GM21381 (cell line): Measurements from ENCODE around the gene LSAMP.
A peak's percentile ranks its signal among the peaks of the same experiment; 100 is the strongest.

Experiments used
- ATAC-seq: cut with Tn5 transposase; IDR thresholded peaks from one replicate; pipeline ENCODE4 v1.9.1; 2021; ENCODE audit warnings: mild to moderate bottlenecking, moderate library complexity; ENCODE audit not compliant: unreplicated experiment

LSAMP gene

GRCh38 chr3:115982629-115983028 is 462.7 kb downstream of the LSAMP start:
- ATAC-seq = no peak

- no peak for ATAC-seq
Measured at GRCh38 chr3:115982108-115982507, 463.2 kb downstream of the LSAMP start.

DNA sequence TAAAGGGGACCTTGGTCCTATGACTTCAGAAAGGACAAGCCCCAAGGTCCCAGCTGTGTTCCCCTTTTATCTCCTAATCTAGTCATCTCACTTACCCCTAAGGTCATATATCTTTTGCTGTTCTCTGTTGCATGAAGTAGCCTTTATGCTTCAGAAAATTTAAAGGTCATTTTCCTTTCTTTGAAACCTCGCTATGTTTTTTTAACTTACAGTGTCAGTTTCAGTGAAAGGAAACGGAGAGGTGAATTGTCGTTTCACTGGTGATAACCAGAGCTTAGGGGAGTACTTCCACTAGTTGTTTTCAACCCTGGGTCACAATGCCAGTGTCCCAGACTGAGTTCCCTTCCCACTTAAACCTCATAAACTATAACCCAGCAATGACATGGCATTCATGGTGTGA is 464.6 kb downstream of the LSAMP start:
- ATAC-seq = no peak

GRCh38 chr3:115977866-115978265 is 467.4 kb downstream of the LSAMP start:
- ATAC-seq = no peak

DNA sequence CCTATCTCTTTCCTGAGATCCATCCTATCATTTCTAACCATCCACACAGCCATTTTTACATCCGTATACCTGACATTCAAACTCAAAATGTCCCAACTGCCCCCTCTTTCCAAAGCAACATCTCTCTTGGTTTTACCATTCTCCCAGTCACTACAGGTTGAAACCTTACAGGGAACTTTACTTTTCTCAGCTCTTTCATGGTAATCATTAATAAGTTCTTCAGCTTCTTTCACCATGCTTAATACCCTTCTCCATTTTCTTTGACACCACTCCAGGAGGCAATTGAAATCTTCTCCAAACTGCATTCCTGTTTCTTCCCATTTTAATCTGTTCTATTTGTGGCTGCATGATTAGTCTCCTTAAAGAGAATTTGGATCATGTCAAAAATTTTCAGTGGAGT is 469.5 kb downstream of the LSAMP start:
- no peak for ATAC-seq

DNA sequence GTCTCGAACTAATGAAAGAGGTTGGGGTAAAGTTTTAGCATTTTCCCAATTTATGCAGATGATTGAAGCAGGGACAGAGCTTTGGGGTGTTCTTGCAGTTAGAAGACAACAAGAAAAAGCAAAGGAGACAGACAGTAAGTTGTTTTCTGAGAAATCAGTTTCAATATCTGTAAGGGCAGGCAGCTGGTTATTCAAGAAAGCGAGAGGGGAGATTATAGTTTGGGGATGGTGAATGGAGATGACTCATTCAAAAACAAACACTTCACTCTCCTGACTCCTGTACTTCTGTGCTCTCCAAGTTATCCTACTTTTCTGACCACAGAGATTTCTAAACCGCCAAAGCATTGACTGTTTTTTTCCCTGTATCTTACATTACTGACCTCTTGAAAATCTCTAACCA is 469.9 kb downstream of the LSAMP start:
- peak; percentile 68 for ATAC-seq

GRCh38 chr3:115974940-115975339 is 470.3 kb downstream of the LSAMP start:
- no peak for ATAC-seq

GRCh38 chr3:115968871-115969270 is 476.4 kb downstream of the LSAMP start:
- ATAC-seq = no peak

GRCh38 chr3:115961380-115961779 is 483.9 kb downstream of the LSAMP start:
- ATAC-seq = no peak

DNA sequence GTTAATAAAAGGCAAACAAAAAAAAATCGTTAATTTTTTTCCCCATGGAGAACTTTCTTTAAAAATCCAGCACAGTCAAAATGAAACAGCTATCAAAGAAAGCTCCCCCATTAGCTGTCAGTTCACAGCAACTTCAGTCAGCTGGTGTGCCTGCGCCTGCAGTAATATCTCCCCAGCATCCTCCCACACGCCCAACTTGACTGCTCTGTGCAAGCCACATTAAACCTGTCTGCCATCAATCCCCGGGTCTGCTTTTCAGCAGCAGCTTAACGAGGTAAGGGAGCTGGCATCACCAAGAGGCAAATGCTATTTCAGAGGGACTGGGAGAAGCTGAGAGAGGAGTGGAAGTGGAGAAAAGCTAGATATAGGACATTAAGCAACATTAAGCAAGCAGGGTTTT is 484.5 kb downstream of the LSAMP start:
- no peak for ATAC-seq

GRCh38 chr3:115958526-115958925 is 486.8 kb downstream of the LSAMP start:
- ATAC-seq = no peak

DNA sequence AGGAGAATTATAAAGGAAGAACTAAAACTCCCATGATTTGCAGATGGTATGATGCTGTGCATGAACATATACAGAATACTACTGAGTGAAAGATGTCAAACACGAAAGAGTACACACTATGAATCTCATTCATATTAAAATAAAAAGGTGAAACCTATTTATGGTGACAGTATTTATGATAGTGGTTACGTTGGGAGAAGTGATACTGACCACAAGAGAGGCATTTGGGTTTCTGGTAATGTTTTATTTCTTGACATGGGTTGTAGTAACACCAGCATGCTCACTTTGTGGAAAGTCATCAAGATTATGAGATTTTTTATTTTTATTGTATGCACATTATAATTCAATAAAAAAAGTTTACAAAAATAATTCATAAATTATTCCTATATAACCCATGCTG is 498.0 kb downstream of the LSAMP start:
- no peak for ATAC-seq

DNA sequence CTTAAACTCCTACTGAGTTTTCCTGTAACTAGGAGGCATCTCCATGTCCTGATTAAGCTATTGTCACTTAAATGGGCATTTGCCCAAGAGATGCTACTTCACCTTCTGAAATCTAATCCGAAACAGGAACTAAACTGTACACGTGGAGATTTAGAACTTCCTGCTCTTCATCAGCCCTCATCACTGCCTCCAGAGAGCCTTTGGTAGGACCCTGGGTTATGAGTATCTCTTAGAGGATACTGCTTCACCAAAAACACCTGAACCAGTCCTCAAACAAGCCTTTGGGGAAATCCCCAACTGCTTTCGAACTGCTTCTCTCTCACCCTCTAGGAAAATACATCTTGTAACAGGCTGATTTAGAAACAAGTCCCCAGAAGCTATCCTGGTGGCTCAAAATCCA is 501.7 kb downstream of the LSAMP start:
- ATAC-seq = no peak

DNA sequence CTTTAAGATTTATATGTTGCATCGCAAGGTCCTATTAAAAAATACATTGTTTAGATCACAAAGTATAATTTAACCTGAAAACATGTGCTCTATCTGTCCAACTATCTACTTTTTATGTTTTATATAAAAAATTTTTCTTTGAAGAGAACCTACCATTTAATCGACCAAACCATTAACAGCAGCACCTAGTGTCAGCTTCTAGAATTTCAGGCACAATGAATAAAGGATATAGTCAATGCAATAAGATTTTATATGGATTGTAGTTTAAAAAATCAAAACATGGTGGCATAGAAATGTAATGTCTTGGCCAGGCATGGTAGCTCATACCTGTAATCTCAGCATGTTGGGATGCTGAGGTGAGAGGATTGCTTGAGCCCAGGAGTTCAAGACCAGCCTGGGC is 508.2 kb downstream of the LSAMP start:
- ATAC-seq = no peak

GRCh38 chr3:115932807-115933206 is 512.5 kb downstream of the LSAMP start:
- no peak for ATAC-seq

DNA sequence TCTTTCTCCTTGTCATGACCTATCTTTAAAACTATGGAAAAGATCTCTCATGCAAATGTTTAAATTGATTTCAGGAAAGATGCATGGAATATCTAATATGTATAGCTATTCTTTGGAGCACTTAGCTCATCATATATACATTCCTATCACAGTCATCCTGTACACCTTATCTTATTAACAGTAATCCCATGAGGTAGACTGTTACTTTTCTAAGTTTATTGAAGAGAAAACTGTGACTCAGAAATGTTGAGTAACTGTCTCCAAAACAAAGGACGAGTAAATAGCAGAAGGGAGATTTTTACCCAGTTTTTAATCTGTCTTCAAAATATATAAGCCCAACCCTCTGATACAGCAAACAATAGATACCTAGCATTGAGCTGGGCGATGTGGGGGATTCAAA is 513.7 kb downstream of the LSAMP start:
- no peak for ATAC-seq

DNA sequence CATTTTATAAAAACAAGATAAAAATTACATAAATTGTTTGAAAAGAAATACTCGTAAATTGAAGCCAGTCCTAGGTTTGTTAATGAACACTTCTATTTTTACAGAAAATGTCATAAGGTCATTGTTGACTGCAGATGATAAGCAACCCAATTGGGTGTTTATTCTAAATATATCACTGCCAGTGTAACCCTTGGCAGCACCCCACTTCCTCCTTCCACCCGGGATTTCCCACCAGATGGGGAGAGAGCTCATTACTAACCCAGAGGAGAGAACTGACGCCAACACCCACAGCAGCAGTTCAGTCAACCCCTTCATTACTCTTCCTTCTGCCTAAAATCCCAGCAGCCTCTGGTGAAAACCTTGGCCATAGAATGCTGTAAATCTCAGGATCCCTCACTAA is 514.4 kb downstream of the LSAMP start:
- no peak for ATAC-seq

- no peak for ATAC-seq
Measured at GRCh38 chr3:115930168-115930567, 515.1 kb downstream of the LSAMP start.

DNA sequence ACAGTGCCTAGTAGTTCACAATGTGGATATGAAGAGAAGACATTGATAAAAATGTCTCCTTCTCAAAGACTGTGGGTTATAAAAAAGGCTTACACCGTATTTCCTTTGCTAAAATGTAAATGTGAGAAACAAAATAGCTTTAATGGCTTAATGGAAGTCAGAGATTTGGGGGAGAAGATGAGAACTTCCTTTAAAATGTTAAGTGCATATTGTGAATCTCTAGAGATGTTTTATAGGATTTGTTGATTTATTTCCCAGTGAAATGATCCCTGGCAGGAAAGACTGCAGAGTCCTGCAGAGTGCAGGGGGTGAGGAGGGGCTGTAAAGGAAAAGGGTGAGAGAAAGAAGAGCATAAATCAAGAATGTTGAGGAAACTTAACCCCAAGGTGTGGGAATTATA is 516.9 kb downstream of the LSAMP start:
- no peak for ATAC-seq

DNA sequence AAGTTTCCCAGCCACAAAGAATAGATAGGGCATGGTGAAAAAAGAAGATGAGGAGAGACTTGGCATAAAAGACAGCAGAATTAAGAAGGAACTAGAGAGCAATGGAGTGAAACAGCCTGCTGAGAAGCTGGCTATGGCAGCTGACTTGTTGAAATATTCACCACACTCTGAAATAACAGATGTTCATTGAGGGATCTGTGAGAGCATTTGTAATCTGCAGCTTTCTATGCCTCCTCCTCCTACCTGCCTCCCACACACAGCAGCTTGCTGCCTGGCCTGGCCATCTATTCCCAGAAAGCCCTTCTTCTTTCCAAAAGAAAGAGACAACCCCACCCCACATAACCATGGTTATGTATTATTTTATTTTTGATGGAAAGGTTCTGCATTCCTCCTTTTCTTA is 518.1 kb downstream of the LSAMP start:
- no peak for ATAC-seq

DNA sequence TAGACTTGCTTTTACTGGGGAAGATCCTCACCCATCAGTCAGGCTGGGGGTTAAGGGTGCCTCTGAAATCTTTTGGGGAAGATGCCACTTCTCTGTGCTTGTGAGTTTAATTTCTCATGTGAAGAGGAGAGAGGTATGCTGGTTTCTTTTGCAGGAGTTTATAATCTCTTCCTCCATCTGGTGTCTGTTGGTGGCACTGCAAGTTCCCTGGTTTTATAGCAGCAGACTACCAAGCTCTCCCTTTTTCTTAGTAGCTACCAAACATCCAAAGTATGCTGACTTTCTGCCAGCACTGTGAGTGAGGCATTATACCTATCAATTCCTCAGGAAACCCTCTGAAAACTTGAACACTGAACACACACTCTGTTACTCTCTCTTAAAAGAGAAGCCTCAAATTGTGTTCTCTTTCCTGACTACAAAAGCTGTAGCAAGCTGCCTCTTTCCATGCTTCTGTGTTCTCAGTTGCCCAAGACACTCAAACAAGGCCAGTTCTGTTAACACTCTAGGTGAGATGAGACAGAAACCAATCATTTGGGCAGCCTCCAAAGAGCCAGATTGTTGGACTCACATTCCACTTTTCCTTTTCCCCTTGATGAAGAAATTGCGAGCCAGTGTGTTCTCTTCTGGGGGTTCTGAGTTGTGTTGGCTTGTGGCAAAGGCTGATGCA is 522.5 kb downstream of the LSAMP start:
- ATAC-seq = no peak

- no peak for ATAC-seq
Measured at GRCh38 chr3:115921711-115922110, 523.6 kb downstream of the LSAMP start.

- ATAC-seq = no peak
Measured at GRCh38 chr3:115918900-115919299, 526.4 kb downstream of the LSAMP start.
